Breast epithelium (tissue), 4 donors: ENCODE measurements around the gene IL22RA1. TPM values are rescaled to one million over a fixed set of nuclear protein-coding genes. Genes with fewer than 3 reads are reported as not detected.

Experiments used
- DNase-seq, 2 donors: peaks; one replicate each; pipeline ENCODE4 v3.0.0-alpha.2; 2019; ENCODE audit warnings: low spot score in 2 of 2
- H3K27ac ChIP-seq, 2 donors: fragments of 200-600 bp; sonication (generic) in 1 of 2; one replicate each; pipeline ENCODE4 v1.5.1; 2016 to 2019; ENCODE audit warnings: mild to moderate bottlenecking in 1 of 2
- H3K27me3 ChIP-seq, 2 donors: fragments of 200-600 bp; sonication (generic) in 1 of 2; one replicate each; pipeline versions ENCODE4 v1.5.1 to v1.6.0; 2017 to 2019; ENCODE audit warnings: control low read depth in 1 of 2, mild to moderate bottlenecking in 1 of 2
- H3K36me3 ChIP-seq: fragments of 200-600 bp; one replicate; pipeline ENCODE4 v1.5.1; 2019
- H3K4me1 ChIP-seq, 2 donors: fragments of 200-600 bp; sonication (generic); one replicate each; pipeline ENCODE4 v1.5.1; 2016 to 2019; ENCODE audit warnings: control low read depth in 1 of 2
- H3K4me3 ChIP-seq, 3 donors: fragments of 200-600 bp; sonication (generic); 1 replicate in 2 of 3; 2 replicates in 1 of 3; pipeline ENCODE4 v1.5.1; 2016 to 2019; ENCODE audit warnings: mild to moderate bottlenecking in 3 of 3, moderate library complexity in 2 of 3
- H3K9me3 ChIP-seq, 2 donors: fragments of 200-600 bp; sonication (generic) in 1 of 2; one replicate each; pipeline ENCODE4 v1.5.1; 2016 to 2019; ENCODE audit warnings: control low read depth in 1 of 2
- CTCF ChIP-seq, 3 donors: fragments of 450-650 bp; IDR thresholded peaks; one replicate each; pipeline ENCODE4 v1.5.1; 2016 to 2017; ENCODE audit warnings: antibody characterized with exemption in 3 of 3, mild to moderate bottlenecking in 3 of 3, moderate library complexity in 3 of 3
- POLR2A ChIP-seq: fragments of 450-650 bp; IDR thresholded peaks from one replicate; pipeline ENCODE4 v1.6.1; 2016; ENCODE audit warnings: antibody characterized with exemption, mild to moderate bottlenecking, moderate library complexity
- POLR2AphosphoS5 ChIP-seq, 3 donors: sonication (generic); formaldehyde crosslinking; IDR thresholded peaks; one replicate each; pipeline ENCODE4 v1.6.1; 2017; ENCODE audit warnings: antibody characterized with exemption in 3 of 3
- intact Hi-C: fragments of 100-400 bp; cut with DNase I; formaldehyde crosslinking; loops from one replicate; pipeline ENCODE4 v1.15.1; 2023; ENCODE audit warnings: low total_unique reads
- total RNA-seq, 3 donors: library from RNA; depleted of rRNA; stranded (reverse); fragments of >200 nt; gene quantifications; one replicate each; pipeline ENCODE4 v1.1.0, GENCODE V29; 2016

The IL22RA1 gene
- total RNA-seq, 3 donors from 2014 or later, result 0.73 to 0.98 TPM; not detected in 1

GRCh38 chr1:24089743-24090555, 53.0 kb downstream of the IL22RA1 start:
- Histone ChIP-seq H3K36me3 (no peaks in the 10 kb centered on the region), H3K9me3 (no peaks in the 10 kb centered on the region), H3K27ac (no peak overlapping the region), H3K4me1 (no peaks in the 10 kb centered on the region), H3K4me3 (no peak overlapping the region), H3K27me3 (no peaks in the 10 kb centered on the region)
- intact Hi-C loops, result loop anchor here (10.0 kb wide), 1 partner anchor 1875 kb away; no protein-coding TSS in a partner anchor
- no peak for DNase-seq
- TF ChIP-seq CTCF (IDR thresholded peaks at IDR 0.05) (no peak), POLR2A (no peak), POLR2AphosphoS5 (IDR thresholded peaks at IDR 0.05) (no peak)

- DNase-seq, result no peak
- Histone ChIP-seq H3K4me1 (no peaks in the 10 kb centered on the region), H3K9me3 (no peaks in the 10 kb centered on the region), H3K27me3 (no peaks in the 10 kb centered on the region), H3K4me3 (no peak overlapping the region), H3K36me3 (no peaks in the 10 kb centered on the region), H3K27ac (no peak overlapping the region)
- TF ChIP-seq CTCF (IDR thresholded peaks at IDR 0.05) (no peak), POLR2A (no peak), POLR2AphosphoS5 (IDR thresholded peaks at IDR 0.05) (no peak)
- intact Hi-C loops, result loop anchor here (10.0 kb wide), 1 partner anchor 1876 kb away; no protein-coding TSS in a partner anchor
These were observed 53.8 kb downstream of the IL22RA1 start for GRCh38 chr1:24089027-24089742.

- Histone ChIP-seq H3K27ac (no peak overlapping the region), H3K9me3 (no peaks in the 10 kb centered on the region), H3K4me1 (no peaks in the 10 kb centered on the region), H3K36me3 (no peaks in the 10 kb centered on the region), H3K4me3 (no peak overlapping the region), H3K27me3 (no peaks in the 10 kb centered on the region)
- intact Hi-C loops, result loop anchor here (10.0 kb wide), 1 partner anchor 1878 kb away; no protein-coding TSS in a partner anchor
- no peak for TF ChIP-seq POLR2A
- no peak for TF ChIP-seq POLR2AphosphoS5 (IDR thresholded peaks at IDR 0.05)
- TF ChIP-seq CTCF (IDR thresholded peaks at IDR 0.05), result no peak
- DNase-seq, result no peak
These were observed 56.5 kb downstream of the IL22RA1 start for GRCh38 chr1:24086466-24086865.

GRCh38 chr1:24085546-24085945, 57.4 kb downstream of the IL22RA1 start:
- H3K36me3 ChIP-seq, result no peaks in the 10 kb centered on the region

More at GRCh38 chr1:24085546-24085945, 57.4 kb downstream of the IL22RA1 start:
- no peaks in the 10 kb centered on the region for H3K27me3 ChIP-seq
- intact Hi-C loops, result loop anchor here (10.0 kb wide), 1 partner anchor 1879 kb away; no protein-coding TSS in a partner anchor
- no peak overlapping the region for H3K27ac ChIP-seq
- H3K9me3 ChIP-seq, result no peaks in the 10 kb centered on the region
- no peak overlapping the region for H3K4me3 ChIP-seq
- TF ChIP-seq POLR2AphosphoS5 (IDR thresholded peaks at IDR 0.05) (no peak), POLR2A (no peak), CTCF (IDR thresholded peaks at IDR 0.05) (no peak)
- no peak for DNase-seq
- H3K4me1 ChIP-seq, result no peaks in the 10 kb centered on the region
